SU-DHL-6 (cell line): ENCODE data around the gene PPARG.

Experiments used
- H2AFZ ChIP-seq: fragments of 200-600 bp; sonication (generic); 2 replicates; pipeline ENCODE4 v1.6.1; 2014; ENCODE audit warnings: low read depth, mild to moderate bottlenecking, moderate library complexity, mixed read lengths, antibody characterized with exemption, low read length; ENCODE audit not compliant: severe bottlenecking
- H3F3A ChIP-seq: fragments of 200-600 bp; shearing (Covaris generic); 2 replicates; pipeline ENCODE4 v1.6.0; 2016; ENCODE audit warnings: antibody characterized with exemption, mild to moderate bottlenecking; ENCODE audit not compliant: insufficient read depth
- H3K27ac ChIP-seq: fragments of 200-600 bp; sonication (generic); 2 replicates; pipeline ENCODE4 v1.5.1; 2016; ENCODE audit warnings: low read depth, mild to moderate bottlenecking, low read length, moderate library complexity, mixed read lengths
- H3K27me3 ChIP-seq: fragments of 200-600 bp; sonication (generic), shearing (Covaris generic); 2 replicates; pipeline ENCODE4 v1.6.0; 2014; ENCODE audit warnings: mild to moderate bottlenecking, low read length
- H3K36me3 ChIP-seq: fragments of 200-600 bp; sonication (generic); 2 replicates; pipeline ENCODE4 v1.6.1; 2014; ENCODE audit warnings: mild to moderate bottlenecking, low read length, mixed read lengths
- H3K4me2 ChIP-seq: fragments of 300-600, 200-600 bp; shearing (Covaris generic), sonication (generic); 2 replicates; pipeline ENCODE4 v1.6.0; 2014; ENCODE audit warnings: low read length, low read depth, mild to moderate bottlenecking; ENCODE audit not compliant: poor library complexity, severe bottlenecking
- H3K4me3 ChIP-seq: fragments of 200-600 bp; sonication (generic); 2 replicates; pipeline ENCODE4 v1.5.1; 2014; ENCODE audit warnings: antibody characterized with exemption, low read length, mild to moderate bottlenecking, mixed read lengths; ENCODE audit not compliant: insufficient read depth, poor library complexity, severe bottlenecking
- H3K79me2 ChIP-seq: fragments of 200-600 bp; sonication (generic); 2 replicates; pipeline ENCODE4 v1.6.1; 2014; ENCODE audit warnings: mild to moderate bottlenecking, low read length, moderate library complexity; ENCODE audit not compliant: insufficient read depth
- H3K9ac ChIP-seq: fragments of 200-600 bp; sonication (generic); 2 replicates; pipeline ENCODE4 v1.7.0; 2014; ENCODE audit warnings: mild to moderate bottlenecking, low read length
- H3K9me2 ChIP-seq: fragments of 200-600 bp; sonication (generic); replicated peaks from 2 replicates; pipeline ENCODE4 v1.6.1; 2014; ENCODE audit warnings: low read length; ENCODE audit not compliant: insufficient read depth
- H3K9me3 ChIP-seq: fragments of 200-600 bp; sonication (generic); 2 replicates; pipeline ENCODE4 v1.6.1; 2014; ENCODE audit warnings: low read length, mixed read lengths; ENCODE audit not compliant: insufficient read depth
- H4K20me1 ChIP-seq: fragments of 200-600 bp; sonication (generic); 2 replicates; pipeline ENCODE4 v1.6.1; 2014; ENCODE audit warnings: low read depth, mild to moderate bottlenecking, antibody characterized with exemption, low read length, moderate library complexity, mixed read lengths
- EZH2phosphoT487 ChIP-seq: fragments of 200-600 bp; sonication (generic), shearing (Covaris generic); conservative IDR thresholded peaks from 2 replicates; pipeline ENCODE4 v1.6.1; 2018; ENCODE audit warnings: mild to moderate bottlenecking, antibody characterized with exemption, low read length, moderate library complexity, mixed read lengths
- TF ChIP-seq, protein P1 (sequence below): fragments of 200-600 bp; sonication (generic); IDR thresholded peaks from one replicate; pipeline ENCODE4 v1.5.1; 2017; ENCODE audit warnings: antibody characterized with exemption, mild to moderate bottlenecking, low read length, moderate library complexity; ENCODE audit not compliant: insufficient read depth, poor library complexity, severe bottlenecking

The PPARG gene

DNA sequence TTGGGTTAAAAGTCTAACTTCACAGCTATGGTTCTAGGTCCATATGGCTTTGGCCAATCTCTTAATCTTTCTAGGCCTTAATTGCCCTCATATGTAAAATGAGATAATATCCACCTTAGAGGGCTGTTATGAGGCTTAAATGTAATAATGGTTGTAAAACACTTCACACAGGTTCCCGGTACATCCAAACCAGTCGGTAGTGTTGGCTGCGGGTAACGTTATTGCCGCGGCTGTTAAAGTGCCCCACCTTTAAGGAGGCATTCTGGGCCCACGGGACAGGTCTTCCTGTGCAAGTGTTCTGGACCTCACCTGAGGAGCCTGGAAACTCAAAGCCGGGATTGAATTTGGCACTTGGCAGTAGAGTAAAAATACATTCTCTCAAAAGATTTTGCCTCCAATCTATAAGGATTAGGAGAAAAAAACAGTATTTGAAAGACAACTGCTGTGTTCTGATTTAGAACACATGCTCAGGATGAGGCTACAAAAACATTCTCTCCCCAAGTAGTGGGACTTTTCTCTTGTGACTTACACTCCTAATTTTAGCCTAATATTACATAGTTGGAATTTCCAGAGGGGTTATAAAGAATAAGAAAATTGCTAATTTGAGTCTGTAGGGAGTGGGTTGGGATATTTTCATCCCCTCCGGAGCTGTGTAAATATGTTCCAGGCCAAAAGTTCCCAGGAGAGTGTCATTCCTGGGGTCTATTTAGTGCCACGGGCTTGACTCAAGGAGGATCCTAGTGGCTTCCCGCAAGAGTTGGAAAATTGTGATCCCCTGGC, 150.5 kb downstream of the PPARG start:
- Histone ChIP-seq H4K20me1 (no peaks in the 10 kb centered on the region), H3K27me3 (no peaks in the 10 kb centered on the region), H2AFZ (no peak overlapping the region), H3K9ac (no peak overlapping the region), H3K36me3 (no peaks in the 10 kb centered on the region), H3K27ac (no peak overlapping the region), H3K4me2 (no peak overlapping the region), H3F3A (no peaks in the 10 kb centered on the region), H3K4me3 (no peak overlapping the region), H3K9me2 (no peaks in the 10 kb centered on the region), H3K79me2 (no peaks in the 10 kb centered on the region), H3K9me3 (no peaks in the 10 kb centered on the region)
- no peak for TF ChIP-seq EZH2phosphoT487
- TF ChIP-seq, protein P1, sequence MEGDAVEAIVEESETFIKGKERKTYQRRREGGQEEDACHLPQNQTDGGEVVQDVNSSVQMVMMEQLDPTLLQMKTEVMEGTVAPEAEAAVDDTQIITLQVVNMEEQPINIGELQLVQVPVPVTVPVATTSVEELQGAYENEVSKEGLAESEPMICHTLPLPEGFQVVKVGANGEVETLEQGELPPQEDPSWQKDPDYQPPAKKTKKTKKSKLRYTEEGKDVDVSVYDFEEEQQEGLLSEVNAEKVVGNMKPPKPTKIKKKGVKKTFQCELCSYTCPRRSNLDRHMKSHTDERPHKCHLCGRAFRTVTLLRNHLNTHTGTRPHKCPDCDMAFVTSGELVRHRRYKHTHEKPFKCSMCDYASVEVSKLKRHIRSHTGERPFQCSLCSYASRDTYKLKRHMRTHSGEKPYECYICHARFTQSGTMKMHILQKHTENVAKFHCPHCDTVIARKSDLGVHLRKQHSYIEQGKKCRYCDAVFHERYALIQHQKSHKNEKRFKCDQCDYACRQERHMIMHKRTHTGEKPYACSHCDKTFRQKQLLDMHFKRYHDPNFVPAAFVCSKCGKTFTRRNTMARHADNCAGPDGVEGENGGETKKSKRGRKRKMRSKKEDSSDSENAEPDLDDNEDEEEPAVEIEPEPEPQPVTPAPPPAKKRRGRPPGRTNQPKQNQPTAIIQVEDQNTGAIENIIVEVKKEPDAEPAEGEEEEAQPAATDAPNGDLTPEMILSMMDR: no peak

DNA sequence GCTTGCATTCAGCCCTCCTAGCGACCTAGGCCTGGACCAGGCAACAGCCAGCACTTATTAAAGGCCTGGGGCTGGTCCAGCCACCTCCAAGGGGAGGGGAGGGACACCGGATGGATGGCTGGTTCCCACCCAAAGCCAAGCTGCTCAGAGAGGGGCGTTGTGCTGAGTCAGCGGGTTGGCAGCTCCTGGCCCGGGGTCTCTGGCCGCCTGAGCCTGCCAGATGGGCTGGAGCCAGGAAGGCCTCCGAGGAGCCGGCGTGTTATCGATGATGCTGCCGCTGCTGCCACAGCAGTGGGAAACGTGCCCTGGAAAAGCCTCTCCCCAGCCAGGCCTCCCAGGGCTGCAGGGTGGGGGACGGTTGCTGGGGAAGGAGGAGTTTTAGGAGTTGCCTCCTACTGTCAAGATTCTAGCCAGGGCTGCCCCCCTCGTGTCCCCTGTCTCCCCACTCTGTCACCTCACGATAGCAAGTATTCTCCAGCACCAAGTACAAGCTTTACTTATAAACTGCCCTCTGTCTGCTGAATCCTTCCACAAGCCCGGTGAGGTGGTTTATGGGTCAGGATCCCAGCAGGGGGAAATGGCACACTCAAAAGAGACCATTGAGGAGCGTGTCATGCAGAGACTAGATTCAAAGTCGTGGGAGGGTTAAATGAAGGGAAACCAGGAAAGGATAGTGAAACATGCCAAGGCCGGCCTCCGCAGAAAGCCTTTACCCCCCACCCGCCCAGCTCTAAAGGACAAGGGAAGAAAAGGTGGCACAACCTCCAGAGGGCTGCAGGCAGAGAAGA, 152.3 kb downstream of the PPARG start:
- no peak overlapping the region for H3K27ac ChIP-seq
- H3K4me2 ChIP-seq: no peak overlapping the region
- no peaks in the 10 kb centered on the region for H3K9me3 ChIP-seq
- no peak overlapping the region for H3K9ac ChIP-seq
- H4K20me1 ChIP-seq: no peaks in the 10 kb centered on the region
- no peaks in the 10 kb centered on the region for H3F3A ChIP-seq
- no peak overlapping the region for H2AFZ ChIP-seq
- no peak for TF ChIP-seq EZH2phosphoT487
- TF ChIP-seq, protein P1: no peak
- no peak overlapping the region for H3K4me3 ChIP-seq
- no peaks in the 10 kb centered on the region for H3K9me2 ChIP-seq
- H3K79me2 ChIP-seq: no peaks in the 10 kb centered on the region
- H3K27me3 ChIP-seq: no peaks in the 10 kb centered on the region
- H3K36me3 ChIP-seq: no peaks in the 10 kb centered on the region

DNA sequence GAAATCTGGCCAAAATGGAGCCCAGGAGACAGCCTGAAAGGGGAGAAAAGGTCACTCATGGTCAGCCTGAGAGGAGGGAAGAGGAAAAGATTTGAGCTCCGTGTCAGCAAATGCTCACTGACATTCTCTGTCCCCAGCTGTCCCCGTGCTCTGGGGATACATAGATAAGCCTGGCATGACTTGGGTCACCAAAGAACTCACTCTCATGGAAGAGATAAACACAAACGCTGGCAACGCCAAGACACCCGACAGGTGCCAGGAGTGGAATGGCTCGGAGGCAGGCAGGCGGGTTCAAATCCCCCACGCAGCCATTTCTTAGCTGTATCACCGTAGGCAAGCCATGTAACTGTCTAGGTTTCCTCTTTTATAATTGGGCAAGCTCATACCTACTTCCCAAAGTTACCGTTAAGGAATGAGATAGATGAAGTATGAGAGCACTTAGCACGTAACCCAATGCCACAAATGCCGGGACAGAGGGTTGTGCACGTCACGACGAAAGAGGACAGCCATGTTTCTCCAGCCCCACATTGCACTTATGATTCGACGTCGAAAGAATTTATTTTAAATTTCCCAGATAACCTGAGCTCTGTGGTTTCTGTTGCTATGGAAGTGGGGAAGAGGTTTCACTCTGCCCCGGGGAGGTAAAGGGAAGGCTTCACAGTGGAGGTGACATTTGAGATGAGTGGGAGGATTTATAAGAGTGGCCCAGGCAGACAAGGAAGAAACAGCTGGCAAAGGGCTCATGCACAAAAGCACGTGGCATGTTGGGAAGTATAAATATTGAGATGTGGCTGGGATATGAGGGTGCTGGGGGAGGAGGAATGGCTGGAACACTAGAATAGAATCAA, 154.0 kb downstream of the PPARG start:
- Histone ChIP-seq H3K36me3 (no peaks in the 10 kb centered on the region), H4K20me1 (no peaks in the 10 kb centered on the region), H3K4me3 (no peak overlapping the region), H3K79me2 (no peaks in the 10 kb centered on the region), H3K4me2 (no peak overlapping the region), H2AFZ (no peak overlapping the region), H3K27ac (no peak overlapping the region), H3K9ac (no peak overlapping the region), H3F3A (no peaks in the 10 kb centered on the region), H3K9me3 (no peaks in the 10 kb centered on the region), H3K9me2 (no peaks in the 10 kb centered on the region), H3K27me3 (no peaks in the 10 kb centered on the region)
- TF ChIP-seq, protein P1: no peak
- no peak for TF ChIP-seq EZH2phosphoT487
